Mesenchymal stem cell (in vitro differentiated cells and primary cell): ENCODE results near the gene COL27A1.

ENCODE experiments used
- DNase-seq: peaks from one replicate; pipeline ENCODE4 v3.0.0-alpha.2; 2013
- H2AFZ ChIP-seq: one replicate; pipeline ENCODE4 v1.6.1; 2013; ENCODE audit warnings: low read depth, mild to moderate bottlenecking, control low read depth, inconsistent platforms, low read length, moderate library complexity
- H2AK5ac ChIP-seq: 2 replicates; pipeline ENCODE4 v1.6.1; 2013; ENCODE audit warnings: low read length, moderate library complexity, mild to moderate bottlenecking, inconsistent platforms; ENCODE audit not compliant: severe bottlenecking
- H2BK120ac ChIP-seq: one replicate; pipeline ENCODE4 v1.6.1; 2013; ENCODE audit warnings: low read depth, mild to moderate bottlenecking, inconsistent platforms, low read length, moderate library complexity
- H2BK12ac ChIP-seq, 2 experiments: one replicate each; pipeline ENCODE4 v1.6.1; 2013; ENCODE audit warnings: inconsistent platforms in 2 of 2, low read length in 2 of 2, mild to moderate bottlenecking in 2 of 2, moderate library complexity in 2 of 2, control low read depth in 1 of 2
- H2BK15ac ChIP-seq: one replicate; pipeline ENCODE4 v1.6.1; 2013; ENCODE audit warnings: mild to moderate bottlenecking, low read depth, inconsistent platforms; ENCODE audit not compliant: poor library complexity, severe bottlenecking
- H2BK5ac ChIP-seq: 2 replicates; pipeline ENCODE4 v1.6.1; 2013; ENCODE audit warnings: low read depth, mild to moderate bottlenecking, low read length, control low read depth, inconsistent platforms; ENCODE audit not compliant: poor library complexity, severe bottlenecking
- H3K14ac ChIP-seq, 2 experiments: one replicate each; pipeline ENCODE4 v1.6.1; 2013; ENCODE audit warnings: inconsistent platforms in 2 of 2, low read length in 2 of 2, control low read depth in 1 of 2, mild to moderate bottlenecking in 1 of 2, moderate library complexity in 1 of 2
- H3K18ac ChIP-seq, 2 experiments: one replicate each; pipeline ENCODE4 v1.6.1; 2013; ENCODE audit warnings: inconsistent platforms in 2 of 2, low read length in 2 of 2, control low read depth in 1 of 2, low read depth in 1 of 2, mild to moderate bottlenecking in 1 of 2
- H3K23ac ChIP-seq, 2 experiments: one replicate each; pipeline ENCODE4 v1.6.1; 2013; ENCODE audit warnings: inconsistent platforms in 2 of 2, low read length in 2 of 2, mild to moderate bottlenecking in 2 of 2, moderate library complexity in 2 of 2, control low read depth in 1 of 2
- H3K27ac ChIP-seq: 2 replicates; pipeline ENCODE4 v1.5.1; 2013; ENCODE audit warnings: mild to moderate bottlenecking, moderate library complexity, low read length, control low read depth, inconsistent platforms; ENCODE audit not compliant: poor library complexity, severe bottlenecking
- H3K27me3 ChIP-seq, 2 experiments: 2 replicates each; pipeline versions ENCODE4 v1.6.1 to v1.7.0; 2013; ENCODE audit warnings: low read length in 2 of 2, mild to moderate bottlenecking in 2 of 2, moderate library complexity in 2 of 2, control low read depth in 1 of 2, inconsistent platforms in 1 of 2; ENCODE audit not compliant: control insufficient read depth in 1 of 2, insufficient read depth in 1 of 2
- H3K36me3 ChIP-seq, 2 experiments: 2 replicates each; pipeline versions ENCODE4 v1.6.1 to v1.7.0; 2013; ENCODE audit warnings: low read length in 2 of 2, control low read depth in 1 of 2, inconsistent platforms in 1 of 2, low read depth in 1 of 2, mild to moderate bottlenecking in 1 of 2; ENCODE audit not compliant: insufficient read depth in 2 of 2, control insufficient read depth in 1 of 2
- H3K4ac ChIP-seq, 2 experiments: one replicate each; pipeline ENCODE4 v1.6.1; 2013; ENCODE audit warnings: inconsistent platforms in 2 of 2, low read length in 2 of 2, mild to moderate bottlenecking in 2 of 2, moderate library complexity in 2 of 2, control low read depth in 1 of 2, low read depth in 1 of 2
- H3K4me1 ChIP-seq: 2 replicates; pipeline ENCODE4 v1.6.1; 2013; ENCODE audit warnings: low read depth, low read length, control low read depth; ENCODE audit not compliant: control insufficient read depth, insufficient read depth
- H3K4me2 ChIP-seq: 2 replicates; pipeline ENCODE4 v1.6.1; 2013; ENCODE audit warnings: low read length, mild to moderate bottlenecking, inconsistent platforms; ENCODE audit not compliant: poor library complexity, severe bottlenecking
- H3K4me3 ChIP-seq, 2 experiments: 2 replicates each; pipeline versions ENCODE4 v1.5.1 to v1.7.0; 2013; ENCODE audit warnings: low read length in 2 of 2, mild to moderate bottlenecking in 2 of 2, control low read depth in 1 of 2, low read depth in 1 of 2; ENCODE audit not compliant: insufficient read depth in 1 of 2
- H3K79me1 ChIP-seq: replicated peaks from 2 replicates; pipeline ENCODE4 v1.6.1; 2013; ENCODE audit warnings: mild to moderate bottlenecking, control low read depth, low read length, inconsistent platforms; ENCODE audit not compliant: poor library complexity, severe bottlenecking
- H3K9ac ChIP-seq: 2 replicates; pipeline ENCODE4 v1.7.0; 2013; ENCODE audit warnings: mild to moderate bottlenecking, low read length, moderate library complexity
- H3K9me3 ChIP-seq: 2 replicates; pipeline ENCODE4 v1.7.0; 2013; ENCODE audit warnings: mild to moderate bottlenecking, low read length; ENCODE audit not compliant: control insufficient read depth
- H4K8ac ChIP-seq: one replicate; pipeline ENCODE4 v1.6.1; 2013; ENCODE audit warnings: inconsistent platforms, mild to moderate bottlenecking, low read length, moderate library complexity
- H4K91ac ChIP-seq: one replicate; pipeline ENCODE4 v1.6.1; 2013; ENCODE audit warnings: mild to moderate bottlenecking, low read length, inconsistent platforms
- WGBS: methylation state at CpG from one replicate; pipeline ENCODE4 v1.1.7; 2013; ENCODE audit warnings: mixed read lengths; 5-methylcytosine and 5-hydroxymethylcytosine counted together

The COL27A1 gene

GRCh38 chr9:114169029-114169951 lies 14.0 kb downstream of the COL27A1 start:
- H2BK15ac ChIP-seq = peak overlapping the region; percentile 7
- H3K9me3 ChIP-seq = no peaks in the 10 kb centered on the region
- H3K9ac ChIP-seq = no peak overlapping the region
- no peak overlapping the region for H4K8ac ChIP-seq
- H3K4me1 ChIP-seq = peaks cover 52% of the 10 kb centered on the region
- 90% methylated on average over 23 of the region's 23 CpGs for WGBS
- H3K36me3 ChIP-seq = peaks cover 0 to 39% of the 10 kb centered on the region in 2 experiments
- no peak overlapping the region for H3K14ac ChIP-seq
- no peak overlapping the region for H3K4me2 ChIP-seq
- peak overlapping the region; percentile 90 for H2AK5ac ChIP-seq
- H3K4ac ChIP-seq = no peak overlapping the region
- peak overlapping the region; percentile 69 for H3K27ac ChIP-seq
- no peak overlapping the region for H2BK120ac ChIP-seq
- H2BK12ac ChIP-seq = no peak overlapping the region
- DNase-seq = no peak
- no peak overlapping the region for H2BK5ac ChIP-seq
- peaks cover 35% of the 10 kb centered on the region for H3K79me1 ChIP-seq
- no peak overlapping the region for H3K18ac ChIP-seq
- no peaks in the 10 kb centered on the region for H3K27me3 ChIP-seq
- H4K91ac ChIP-seq = peak overlapping the region; percentile 54
- H3K4me3 ChIP-seq = no peak overlapping the region
- H2AFZ ChIP-seq = no peak overlapping the region
- no peak overlapping the region for H3K23ac ChIP-seq

- no peak overlapping the region for H3K4me3 ChIP-seq
- peaks cover 39% of the 10 kb centered on the region for H3K79me1 ChIP-seq
- peak overlapping the region; percentile 69 for H3K27ac ChIP-seq
- H4K8ac ChIP-seq = peak overlapping the region; percentile 65
- H2BK5ac ChIP-seq = no peak overlapping the region
- no peak overlapping the region for H2BK120ac ChIP-seq
- no peak overlapping the region for H3K4ac ChIP-seq
- H4K91ac ChIP-seq = no peak overlapping the region
- H3K4me1 ChIP-seq = peaks cover 59% of the 10 kb centered on the region
- H2AFZ ChIP-seq = no peak overlapping the region
- H3K9ac ChIP-seq = no peak overlapping the region
- DNase-seq = no peak
- H2BK15ac ChIP-seq = peak overlapping the region; percentile 44
- peak overlapping the region; percentile 91 for H2AK5ac ChIP-seq
- no peak overlapping the region for H2BK12ac ChIP-seq
- H3K27me3 ChIP-seq = no peaks in the 10 kb centered on the region
- H3K23ac ChIP-seq = no peak overlapping the region
- H3K9me3 ChIP-seq = no peaks in the 10 kb centered on the region
- peaks cover 0 to 39% of the 10 kb centered on the region in 2 experiments for H3K36me3 ChIP-seq
- no peak overlapping the region for H3K14ac ChIP-seq
- 87% methylated on average over 21 of the region's 22 CpGs for WGBS
- H3K18ac ChIP-seq = peak overlapping the region in 1 of 2 experiments; percentile 46
- H3K4me2 ChIP-seq = no peak overlapping the region
These were observed 14.8 kb downstream of the COL27A1 start for GRCh38 chr9:114169952-114170770.

DNA sequence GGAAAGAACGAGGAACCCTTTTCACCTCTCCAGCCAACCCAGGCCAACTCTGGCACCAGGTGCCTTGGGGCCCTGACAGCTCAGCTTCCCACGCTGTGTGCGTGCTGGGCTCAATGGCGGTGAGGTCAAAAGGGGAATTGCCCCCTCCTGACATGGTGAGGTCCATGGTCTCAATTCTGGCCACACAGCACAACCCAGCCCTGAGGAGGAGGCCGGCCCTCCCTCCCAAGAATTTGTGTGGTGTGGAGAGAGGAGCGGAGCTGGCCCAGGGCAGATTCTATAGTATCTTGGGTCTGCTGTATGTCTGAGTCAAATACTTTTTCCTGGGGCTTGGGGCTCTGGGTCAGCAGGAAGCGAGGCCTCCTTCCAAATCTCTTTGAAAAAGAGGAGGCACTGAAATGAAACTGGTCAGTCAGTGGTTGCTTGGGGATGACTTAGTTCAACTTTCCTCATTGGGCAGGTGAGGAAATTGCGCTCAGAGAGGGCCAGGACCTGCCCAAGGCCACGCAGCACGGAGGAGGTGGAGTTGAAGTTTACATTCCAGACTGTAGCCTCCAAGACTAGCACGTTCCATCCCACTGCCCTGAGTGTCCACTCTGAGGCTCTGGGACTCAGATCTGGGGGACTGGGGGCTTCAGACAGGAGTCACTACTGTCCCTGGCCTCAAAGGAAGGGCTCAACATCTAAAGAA lies 15.6 kb downstream of the COL27A1 start:
- H3K4me3 ChIP-seq = no peak overlapping the region
- no peak overlapping the region for H2AFZ ChIP-seq
- no peak overlapping the region for H3K4me2 ChIP-seq
- H4K91ac ChIP-seq = peak overlapping the region; percentile 14
- H2BK5ac ChIP-seq = no peak overlapping the region
- peak overlapping the region; percentile 69 for H3K27ac ChIP-seq
- H3K9ac ChIP-seq = no peak overlapping the region
- no peak overlapping the region for H3K14ac ChIP-seq
- H3K4ac ChIP-seq = no peak overlapping the region
- peak overlapping the region; percentile 66 for H2AK5ac ChIP-seq
- peak overlapping the region in 1 of 2 experiments; percentile 56 for H2BK12ac ChIP-seq
- no peak for DNase-seq
- H3K23ac ChIP-seq = peak overlapping the region in 1 of 2 experiments; percentile 34
- no peak overlapping the region for H2BK15ac ChIP-seq
- WGBS = 95% methylated on average over 11 of the region's 11 CpGs
- H3K27me3 ChIP-seq = no peaks in the 10 kb centered on the region
- no peaks in the 10 kb centered on the region for H3K9me3 ChIP-seq
- no peak overlapping the region for H4K8ac ChIP-seq
- H3K79me1 ChIP-seq = peaks cover 39% of the 10 kb centered on the region
- peaks cover 65% of the 10 kb centered on the region for H3K4me1 ChIP-seq
- H3K36me3 ChIP-seq = peaks cover 0 to 39% of the 10 kb centered on the region in 2 experiments
- H3K18ac ChIP-seq = peak overlapping the region; percentile 4 to 46
- H2BK120ac ChIP-seq = no peak overlapping the region
